Endothelial cell of umbilical vein (primary cell): Measurements from ENCODE around the gene ZG16B.

Experiments
- EZH2 ChIP-seq: IDR thresholded peaks from 2 replicates; pipeline ENCODE4 v1.6.1; 2012; ENCODE audit warnings: borderline replicate concordance, low read depth, mild to moderate bottlenecking, moderate library complexity, low read length, inconsistent platforms; ENCODE audit not compliant: severe bottlenecking
- FOS ChIP-seq: IDR thresholded peaks from 2 replicates; pipeline ENCODE4 v1.6.1; 2011; ENCODE audit warnings: mild to moderate bottlenecking, low read length, moderate library complexity, borderline replicate concordance; ENCODE audit not compliant: insufficient read depth
- GATA2 ChIP-seq: IDR thresholded peaks from 2 replicates; pipeline ENCODE4 v1.7.0; 2011; ENCODE audit warnings: low read depth, mild to moderate bottlenecking, moderate library complexity, mixed read lengths, low read length; ENCODE audit not compliant: insufficient read length, insufficient read depth
- JUN ChIP-seq: IDR thresholded peaks from 2 replicates; pipeline ENCODE4 v1.6.1; 2011; ENCODE audit warnings: borderline replicate concordance, low read depth; ENCODE audit not compliant: insufficient read length, insufficient read depth
- MAX ChIP-seq: IDR thresholded peaks from 2 replicates; pipeline ENCODE4 v1.6.1; 2011; ENCODE audit not compliant: insufficient read depth, insufficient read length
- MYC ChIP-seq: IDR thresholded peaks from one replicate; pipeline ENCODE4 v1.6.1; 2011; ENCODE audit warnings: mild to moderate bottlenecking, low read depth, low read length
- POLR2A ChIP-seq: IDR thresholded peaks from 2 replicates; pipeline ENCODE4 v1.6.1; 2012; ENCODE audit warnings: low read depth, mild to moderate bottlenecking, control low read depth, low read length
- POLR2AphosphoS5 ChIP-seq: IDR thresholded peaks from 2 replicates; pipeline ENCODE4 v1.6.1; 2012; ENCODE audit warnings: low read depth, mild to moderate bottlenecking, control low read depth, low read length, moderate library complexity; ENCODE audit not compliant: insufficient read depth
- TF ChIP-seq, protein P1 (sequence below), 2 donors: IDR thresholded peaks; 1 replicate in 1 of 2; 2 replicates in 1 of 2; pipeline ENCODE4 v1.5.1; 2011; ENCODE audit warnings: low read length in 2 of 2, mild to moderate bottlenecking in 2 of 2, moderate library complexity in 2 of 2, control low read depth in 1 of 2, inconsistent platforms in 1 of 2, low read depth in 1 of 2; ENCODE audit not compliant: insufficient read depth in 1 of 2; ENCODE audit errors: extremely low read depth in 1 of 2

DNA sequence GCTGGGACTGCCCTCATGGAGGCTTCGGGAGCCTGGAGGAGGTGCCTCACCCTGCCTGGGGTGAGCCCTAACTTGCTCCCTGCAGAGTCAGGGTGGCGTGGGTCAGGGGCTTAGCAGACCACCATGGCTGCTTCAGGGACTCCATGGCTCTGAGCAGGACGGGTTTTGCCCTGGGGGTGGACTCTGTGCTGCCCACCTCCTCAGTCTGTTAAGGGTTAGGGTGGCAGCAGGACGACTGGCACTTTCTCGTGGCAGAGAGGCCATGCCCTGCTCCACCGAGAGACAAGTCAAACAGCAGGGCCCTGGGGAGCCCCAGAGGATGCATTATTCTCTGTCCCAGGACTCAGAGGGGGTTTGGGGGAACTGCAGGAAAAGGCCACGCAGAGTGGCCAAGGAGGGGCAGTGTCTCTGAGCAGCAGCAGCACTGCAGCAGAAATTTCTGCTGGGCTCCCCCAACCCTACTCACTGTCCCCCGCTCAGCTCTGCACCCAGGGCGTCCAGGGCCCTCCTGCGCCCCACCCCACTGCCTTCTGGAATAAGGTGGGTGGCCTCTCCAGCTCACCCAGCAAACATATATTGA lies 29.7 kb downstream of the ZG16B start:
- TF ChIP-seq, protein P1, sequence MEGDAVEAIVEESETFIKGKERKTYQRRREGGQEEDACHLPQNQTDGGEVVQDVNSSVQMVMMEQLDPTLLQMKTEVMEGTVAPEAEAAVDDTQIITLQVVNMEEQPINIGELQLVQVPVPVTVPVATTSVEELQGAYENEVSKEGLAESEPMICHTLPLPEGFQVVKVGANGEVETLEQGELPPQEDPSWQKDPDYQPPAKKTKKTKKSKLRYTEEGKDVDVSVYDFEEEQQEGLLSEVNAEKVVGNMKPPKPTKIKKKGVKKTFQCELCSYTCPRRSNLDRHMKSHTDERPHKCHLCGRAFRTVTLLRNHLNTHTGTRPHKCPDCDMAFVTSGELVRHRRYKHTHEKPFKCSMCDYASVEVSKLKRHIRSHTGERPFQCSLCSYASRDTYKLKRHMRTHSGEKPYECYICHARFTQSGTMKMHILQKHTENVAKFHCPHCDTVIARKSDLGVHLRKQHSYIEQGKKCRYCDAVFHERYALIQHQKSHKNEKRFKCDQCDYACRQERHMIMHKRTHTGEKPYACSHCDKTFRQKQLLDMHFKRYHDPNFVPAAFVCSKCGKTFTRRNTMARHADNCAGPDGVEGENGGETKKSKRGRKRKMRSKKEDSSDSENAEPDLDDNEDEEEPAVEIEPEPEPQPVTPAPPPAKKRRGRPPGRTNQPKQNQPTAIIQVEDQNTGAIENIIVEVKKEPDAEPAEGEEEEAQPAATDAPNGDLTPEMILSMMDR (IDR thresholded peaks at IDR 0.05; ENCODE audit: extremely low read depth in 1 of 2, insufficient read depth in 1 of 2, low read depth in 1 of 2, low read length in 2 of 2) = no peak
- TF ChIP-seq POLR2AphosphoS5 (no peak), FOS (no peak), EZH2 (no peak), POLR2A (no peak), MAX (no peak), MYC (no peak), JUN (no peak), GATA2 (no peak)
